Lower leg skin (tissue), 3 donors: ENCODE results near the gene MON1A.

ENCODE experiments used
- CTCF ChIP-seq, 3 donors: fragments of 450-650 bp; IDR thresholded peaks; one replicate each; pipeline ENCODE4 v1.5.1; 2016; ENCODE audit warnings: antibody characterized with exemption in 3 of 3, mild to moderate bottlenecking in 3 of 3, moderate library complexity in 2 of 3
- POLR2A ChIP-seq, 2 donors: fragments of 450-650 bp; IDR thresholded peaks; one replicate each; pipeline ENCODE4 v1.6.1; 2016 to 2017; ENCODE audit warnings: antibody characterized with exemption in 2 of 2, mild to moderate bottlenecking in 1 of 2, moderate library complexity in 1 of 2

GRCh38 chr3:49900491-49901153 lies 29.0 kb downstream of the MON1A start:
- TF ChIP-seq POLR2A (IDR thresholded peaks at IDR 0.05) (no peak), CTCF (IDR thresholded peaks at IDR 0.05) (no peak)
